Stimulated activated effector memory CD8-positive, alpha-beta T cell treated with anti-CD3 and anti-CD28 coated beads, Interleukin-12 subunit alpha, Interleukin-12 subunit beta, amount 100 ng/mL, for 72 hours (primary cell): ENCODE measurements around the gene SOBP.

Experiments used
- ATAC-seq: fragments of 150-1000 bp; cut with Tn5 transposase; 2 replicates; pipeline ENCODE4 v1.10.0; 2021
- DNase-seq, 2 donors: peaks; one replicate each; pipeline ENCODE4 v3.0.0; 2021 to 2022; ENCODE audit warnings: low spot score in 2 of 2
- H3K27ac Mint-ChIP-seq: one replicate; pipeline ENCODE4 v1.8.0; 2022; ENCODE audit warnings: mild to moderate bottlenecking, mixed read lengths
- H3K36me3 Mint-ChIP-seq: one replicate; pipeline ENCODE4 v1.8.0; 2022; ENCODE audit warnings: mild to moderate bottlenecking, mixed read lengths
- H3K4me1 Mint-ChIP-seq: one replicate; pipeline ENCODE4 v1.8.0; 2022; ENCODE audit warnings: mixed read lengths
- H3K4me3 Mint-ChIP-seq: one replicate; pipeline ENCODE4 v1.8.0; 2022; ENCODE audit warnings: mild to moderate bottlenecking, mixed read lengths
- H3K9me3 Mint-ChIP-seq: one replicate; pipeline ENCODE4 v1.8.0; 2022; ENCODE audit warnings: mixed read lengths

The SOBP gene

DNA sequence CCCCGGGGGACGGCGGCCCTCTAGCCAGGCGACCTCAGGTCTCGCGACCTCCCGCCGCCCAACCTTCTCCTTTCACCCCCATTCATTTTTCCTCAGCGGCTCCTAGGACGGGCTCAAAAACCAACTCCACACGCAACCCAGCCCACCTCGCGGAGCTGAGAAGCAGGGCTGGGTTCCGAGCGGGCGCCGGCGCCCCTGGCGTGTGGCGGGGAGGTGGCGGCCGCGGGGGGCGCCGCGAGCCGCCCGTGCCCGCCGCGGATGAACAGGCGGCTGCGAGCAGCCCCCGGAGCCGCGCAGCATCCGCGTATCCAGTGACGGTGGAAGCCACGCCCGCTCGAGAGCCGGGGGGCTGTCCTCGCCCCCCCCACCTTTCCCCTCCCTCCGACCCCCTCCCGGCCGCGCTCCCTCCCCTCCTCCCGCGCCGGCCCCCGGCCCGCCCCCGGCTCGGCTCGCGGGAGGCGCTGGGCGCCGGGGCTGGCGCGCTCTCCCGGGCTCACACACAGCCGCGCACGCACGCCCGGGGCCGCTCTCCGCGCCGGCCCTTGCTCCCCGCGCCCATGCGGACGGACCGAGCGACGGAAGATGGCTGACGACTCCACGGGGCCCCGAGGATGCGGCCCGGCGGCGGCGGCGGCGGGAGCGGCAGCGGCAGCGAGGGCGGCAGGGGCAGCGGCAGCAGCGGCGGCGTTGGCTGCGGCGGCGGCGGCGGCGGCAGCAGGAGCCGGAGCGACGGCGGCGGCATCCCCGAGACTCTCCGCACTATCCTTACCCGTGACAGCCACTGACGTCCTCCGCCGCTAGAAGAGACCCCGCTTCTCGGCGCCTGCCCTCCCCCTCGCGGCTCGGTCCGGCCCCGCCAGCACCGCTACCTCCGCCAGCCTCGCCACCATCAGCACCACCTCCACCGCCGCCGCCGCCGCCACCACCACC lies at the start of gene SOBP:
SOBP (plus strand) TSS at position 482 of the 930 bp plus-strand sequence. CDS start 500 bp downstream, outside the sequence.
- Mint-ChIP-seq H3K36me3 (no peaks in the 10 kb centered on the region), H3K9me3 (no peaks in the 10 kb centered on the region), H3K4me1 (peaks cover 23% of the 10 kb centered on the region), H3K27ac (peak within 1 kb of the TSS; percentile 27), H3K4me3 (peak within 1 kb of the TSS; percentile 87)
- peak; percentile 20 to 69 for DNase-seq
- ATAC-seq: peak; percentile 71

DNA sequence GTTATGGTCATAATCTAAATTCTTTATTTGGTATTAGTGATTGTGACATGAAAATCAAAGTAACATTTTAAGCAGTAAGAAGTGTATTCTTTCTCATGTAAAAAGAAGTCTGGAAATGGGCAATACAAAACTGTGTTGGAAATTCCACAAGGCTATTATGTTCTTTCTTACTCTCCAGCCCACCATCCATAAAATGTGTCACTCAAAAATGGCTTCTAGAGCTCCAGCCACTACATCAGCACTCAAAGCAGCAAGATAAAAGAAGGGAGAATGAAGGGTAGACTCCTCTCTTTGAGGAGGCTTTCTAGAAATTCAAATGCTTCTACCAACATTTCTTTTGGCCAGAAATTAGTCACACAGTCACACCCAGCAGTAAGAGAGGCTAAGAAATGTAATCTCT lies 49.0 kb upstream of the SOBP start:
- peaks cover 30% of the 10 kb centered on the region for H3K4me1 Mint-ChIP-seq
- DNase-seq: no peak
- peaks cover 4% of the 10 kb centered on the region for H3K36me3 Mint-ChIP-seq
- no peak for ATAC-seq
- no peak overlapping the region for H3K4me3 Mint-ChIP-seq
- H3K27ac Mint-ChIP-seq: no peak overlapping the region
- H3K9me3 Mint-ChIP-seq: no peaks in the 10 kb centered on the region

- Mint-ChIP-seq H3K4me1 (peaks cover 30% of the 10 kb centered on the region), H3K4me3 (no peak overlapping the region), H3K36me3 (peaks cover 4% of the 10 kb centered on the region), H3K27ac (no peak overlapping the region), H3K9me3 (no peaks in the 10 kb centered on the region)
- ATAC-seq: no peak
- DNase-seq: no peak
These were observed 48.2 kb upstream of the SOBP start for GRCh38 chr6:107441682-107442081.

DNA sequence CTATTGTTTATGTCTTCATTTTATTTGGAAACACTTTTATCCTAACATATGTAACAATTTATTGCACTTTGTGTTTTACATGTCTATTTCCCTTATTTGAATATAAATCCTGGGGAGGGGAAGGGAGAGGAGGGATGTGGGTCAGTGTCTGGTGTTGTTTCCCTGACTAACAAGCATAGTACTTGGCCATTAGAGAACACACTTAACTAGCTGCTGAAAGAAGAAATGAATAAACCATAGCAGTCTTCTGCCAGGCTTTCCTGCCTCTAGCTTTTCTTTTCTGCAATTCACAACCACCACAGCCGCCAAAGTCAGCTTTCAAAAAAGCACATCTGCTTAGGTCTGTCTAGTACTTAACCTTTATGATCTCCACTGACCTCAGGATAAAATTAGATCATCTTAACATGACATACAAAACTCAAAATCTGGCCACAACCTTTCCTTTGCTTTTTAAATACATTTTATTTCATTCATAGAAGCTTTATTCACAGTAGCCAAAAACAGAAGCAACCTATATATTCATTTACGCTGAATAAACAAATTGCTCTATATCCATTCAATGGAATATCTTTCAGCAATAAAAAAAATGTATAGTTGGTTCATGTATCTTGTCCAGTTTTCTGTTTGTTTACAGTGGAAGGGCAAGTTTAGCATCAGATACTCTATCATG lies 46.8 kb upstream of the SOBP start:
- DNase-seq (no peak), ATAC-seq (no peak)
- H3K4me1 Mint-ChIP-seq: peaks cover 25% of the 10 kb centered on the region
- no peak overlapping the region for H3K27ac Mint-ChIP-seq
- H3K4me3 Mint-ChIP-seq: no peak overlapping the region
- no peaks in the 10 kb centered on the region for H3K9me3 Mint-ChIP-seq
- H3K36me3 Mint-ChIP-seq: peaks cover 4% of the 10 kb centered on the region

- no peak for ATAC-seq
- H3K9me3 Mint-ChIP-seq: peaks cover 6% of the 10 kb centered on the region
- peaks cover 4% of the 10 kb centered on the region for H3K36me3 Mint-ChIP-seq
- no peak for DNase-seq
- peaks cover 25% of the 10 kb centered on the region for H3K4me1 Mint-ChIP-seq
- no peak overlapping the region for H3K27ac Mint-ChIP-seq
- no peak overlapping the region for H3K4me3 Mint-ChIP-seq
These were observed 46.2 kb upstream of the SOBP start for GRCh38 chr6:107443608-107444267.

DNA sequence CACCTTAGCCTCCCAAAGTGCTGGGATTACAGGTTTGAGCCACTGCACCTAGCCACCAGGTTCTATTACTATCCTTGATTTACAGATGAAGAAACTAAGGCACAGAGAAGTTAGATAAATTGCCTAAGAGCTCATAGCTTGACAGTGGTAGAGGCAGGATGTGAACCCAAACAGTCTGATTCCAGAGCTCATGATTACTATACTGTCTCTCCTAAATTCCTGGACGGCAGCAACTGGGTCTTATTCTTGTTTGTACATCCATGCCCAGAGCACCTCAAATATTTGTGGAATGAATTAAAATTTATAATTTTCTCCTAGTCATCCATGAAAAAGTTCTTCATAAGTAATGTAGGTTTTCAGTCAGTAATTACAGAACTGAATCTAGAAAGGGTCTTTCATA lies 45.6 kb upstream of the SOBP start:
- Mint-ChIP-seq H3K27ac (no peak overlapping the region), H3K36me3 (peaks cover 4% of the 10 kb centered on the region), H3K4me1 (peaks cover 25% of the 10 kb centered on the region), H3K9me3 (peaks cover 10% of the 10 kb centered on the region), H3K4me3 (no peak overlapping the region)
- DNase-seq (no peak), ATAC-seq (no peak)

DNA sequence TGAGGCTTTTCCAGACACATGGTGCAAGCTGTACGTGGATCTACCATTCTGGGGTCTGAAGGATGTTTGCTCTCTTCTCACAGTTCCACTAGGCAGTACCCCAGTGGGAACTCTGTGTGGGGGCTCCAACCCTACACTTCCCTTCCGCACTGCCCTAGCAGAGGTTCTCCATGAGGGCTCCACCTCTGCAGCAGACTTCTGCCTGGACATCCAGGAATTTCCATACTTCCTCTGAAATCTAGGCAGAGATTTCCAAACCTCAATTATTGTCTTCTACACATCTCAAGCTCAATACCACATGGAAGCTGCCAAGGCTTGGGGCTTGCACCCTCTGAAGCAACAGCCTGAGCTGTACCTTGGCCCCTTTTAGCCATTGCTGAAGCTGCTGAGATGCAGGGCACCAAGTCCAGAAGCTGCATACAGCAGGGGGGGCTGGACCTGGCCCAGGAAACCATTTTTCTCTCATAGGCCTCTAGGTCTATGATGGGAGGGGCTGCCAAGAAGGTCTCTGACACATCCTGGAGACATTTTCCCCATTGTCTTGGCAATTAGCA lies 42.2 kb upstream of the SOBP start:
- Mint-ChIP-seq H3K4me3 (no peak overlapping the region), H3K4me1 (peaks cover 9% of the 10 kb centered on the region), H3K36me3 (peaks cover 4% of the 10 kb centered on the region), H3K9me3 (peaks cover 13% of the 10 kb centered on the region), H3K27ac (no peak overlapping the region)
- ATAC-seq: no peak
- DNase-seq: no peak

- no peak for ATAC-seq
- no peak overlapping the region for H3K4me3 Mint-ChIP-seq
- DNase-seq: no peak
- no peak overlapping the region for H3K27ac Mint-ChIP-seq
- H3K9me3 Mint-ChIP-seq: peaks cover 13% of the 10 kb centered on the region
- peaks cover 1% of the 10 kb centered on the region for H3K4me1 Mint-ChIP-seq
- H3K36me3 Mint-ChIP-seq: peaks cover 4% of the 10 kb centered on the region
These were observed 41.1 kb upstream of the SOBP start for GRCh38 chr6:107448776-107449175.

GRCh38 chr6:107458672-107459282 lies 31.1 kb upstream of the SOBP start:
- Mint-ChIP-seq H3K4me1 (peaks cover 16% of the 10 kb centered on the region), H3K27ac (peak overlapping the region; percentile 95), H3K36me3 (peaks cover 9% of the 10 kb centered on the region), H3K9me3 (no peaks in the 10 kb centered on the region), H3K4me3 (peak overlapping the region; percentile 92)
- ATAC-seq: peak; percentile 37
- no peak for DNase-seq

- H3K36me3 Mint-ChIP-seq: peaks cover 9% of the 10 kb centered on the region
- peak within 1 kb of the TSS; percentile 92 for H3K4me3 Mint-ChIP-seq
- H3K27ac Mint-ChIP-seq: peak within 1 kb of the TSS; percentile 95
- DNase-seq: peak; percentile 87 to 98
- ATAC-seq: peak; percentile 96
- no peaks in the 10 kb centered on the region for H3K9me3 Mint-ChIP-seq
- H3K4me1 Mint-ChIP-seq: peaks cover 16% of the 10 kb centered on the region
These were observed 30.4 kb upstream of the SOBP start, which contains the start of gene PDSS2 for GRCh38 chr6:107459283-107460082. PDSS2 (minus strand) TSS chr6:107459564; CDS start chr6:107459285, 279 bp downstream.

DNA sequence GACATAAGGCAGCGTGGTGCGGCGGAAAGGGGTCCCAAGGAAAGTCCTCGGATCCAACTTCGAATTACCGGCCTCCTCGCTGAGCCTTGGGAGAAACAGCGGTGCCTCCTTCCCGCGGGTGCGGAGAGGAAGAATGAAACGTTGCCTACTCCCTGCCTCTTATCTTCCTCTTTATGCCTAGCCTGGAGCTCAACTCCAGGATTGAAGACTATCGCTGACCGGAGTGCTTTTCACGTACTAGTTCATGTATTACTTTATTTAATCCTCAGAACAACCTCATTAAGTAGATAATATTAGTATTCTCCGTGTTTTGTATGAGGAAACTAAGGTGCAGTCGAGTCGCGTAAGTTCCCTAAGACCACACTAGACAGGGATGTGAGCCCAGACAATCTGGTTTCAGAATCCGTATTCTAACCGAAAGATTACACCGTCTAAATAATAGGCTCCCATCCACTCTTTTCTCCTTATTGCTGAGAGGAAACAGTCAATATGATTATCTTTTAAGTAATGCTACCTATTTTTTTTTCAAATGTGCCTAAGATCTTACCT lies 29.8 kb upstream of the SOBP start:
- no peak for DNase-seq
- H3K4me1 Mint-ChIP-seq: peaks cover 13% of the 10 kb centered on the region
- no peaks in the 10 kb centered on the region for H3K9me3 Mint-ChIP-seq
- H3K27ac Mint-ChIP-seq: peak overlapping the region; percentile 95
- H3K36me3 Mint-ChIP-seq: peaks cover 9% of the 10 kb centered on the region
- no peak for ATAC-seq
- H3K4me3 Mint-ChIP-seq: peak overlapping the region; percentile 92

GRCh38 chr6:107466062-107466461 lies 23.9 kb upstream of the SOBP start:
- H3K9me3 Mint-ChIP-seq: no peaks in the 10 kb centered on the region
- no peaks in the 10 kb centered on the region for H3K4me1 Mint-ChIP-seq
- ATAC-seq: no peak
- H3K4me3 Mint-ChIP-seq: no peak overlapping the region
- H3K36me3 Mint-ChIP-seq: no peaks in the 10 kb centered on the region
- DNase-seq: no peak
- H3K27ac Mint-ChIP-seq: no peak overlapping the region

DNA sequence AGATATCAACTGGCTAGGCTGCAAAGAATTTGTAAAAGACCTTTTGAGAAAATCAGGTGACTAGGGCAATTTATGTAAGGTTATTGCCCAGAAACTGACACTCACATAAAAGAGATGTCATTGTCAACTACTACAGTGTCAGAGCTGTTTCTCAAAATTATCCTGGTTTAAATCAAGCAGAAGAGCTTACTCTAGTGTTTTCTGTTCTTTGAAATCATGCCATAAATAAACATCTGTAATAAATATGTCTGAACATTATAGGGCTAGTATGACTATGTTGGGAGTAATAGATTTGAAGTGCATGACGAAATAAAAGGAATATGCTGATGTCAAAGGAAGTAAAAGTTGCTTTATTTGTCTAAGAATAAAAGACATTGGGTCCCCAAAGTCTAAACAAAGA lies 19.6 kb upstream of the SOBP start:
- no peaks in the 10 kb centered on the region for H3K4me1 Mint-ChIP-seq
- H3K36me3 Mint-ChIP-seq: no peaks in the 10 kb centered on the region
- no peak for DNase-seq

DNA sequence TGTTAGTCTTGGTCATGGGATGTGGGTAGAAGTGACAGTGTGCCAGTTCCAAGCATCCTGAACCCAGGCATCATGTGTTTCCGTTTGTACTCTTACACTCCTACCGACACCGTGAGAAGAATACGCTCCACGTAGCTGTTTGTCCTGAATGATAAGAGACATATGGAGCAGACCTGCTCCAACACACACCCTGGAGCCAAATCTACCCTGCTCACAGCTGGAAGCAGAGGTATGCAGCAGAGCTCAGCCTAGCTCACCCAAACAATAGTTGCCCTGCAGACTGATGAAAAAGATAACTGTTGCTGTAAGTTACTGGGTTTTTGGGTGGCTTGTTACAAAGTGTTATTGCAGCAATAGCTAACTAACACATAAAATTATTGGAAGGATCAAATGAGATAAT lies 16.3 kb upstream of the SOBP start:
- no peak for DNase-seq
- Mint-ChIP-seq H3K27ac (no peak overlapping the region), H3K9me3 (no peaks in the 10 kb centered on the region), H3K4me1 (no peaks in the 10 kb centered on the region), H3K36me3 (no peaks in the 10 kb centered on the region), H3K4me3 (no peak overlapping the region)
- no peak for ATAC-seq

More for the DNA sequence above, 19.6 kb upstream of the SOBP start:
- Mint-ChIP-seq H3K27ac (no peak overlapping the region), H3K4me3 (no peak overlapping the region), H3K9me3 (no peaks in the 10 kb centered on the region)
- ATAC-seq: no peak
